Mammary epithelial cell (primary cell): ENCODE results near the gene PTPRU.

ENCODE experiments used
- EZH2 ChIP-seq: IDR thresholded peaks from 2 replicates; pipeline ENCODE4 v1.6.1; 2012; ENCODE audit warnings: low read length, inconsistent platforms, borderline replicate concordance
- TF ChIP-seq, protein P1 (sequence below), 2 donors: IDR thresholded peaks in 1 of 2; conservative IDR thresholded peaks in 1 of 2; 2 replicates each; pipeline ENCODE4 v1.5.1; 2011 to 2012; ENCODE audit warnings: inconsistent platforms in 2 of 2, low read length in 2 of 2, mild to moderate bottlenecking in 2 of 2, control low read depth in 1 of 2, low read depth in 1 of 2; ENCODE audit not compliant: insufficient read depth in 1 of 2; ENCODE audit errors: extremely low read depth in 1 of 2

DNA sequence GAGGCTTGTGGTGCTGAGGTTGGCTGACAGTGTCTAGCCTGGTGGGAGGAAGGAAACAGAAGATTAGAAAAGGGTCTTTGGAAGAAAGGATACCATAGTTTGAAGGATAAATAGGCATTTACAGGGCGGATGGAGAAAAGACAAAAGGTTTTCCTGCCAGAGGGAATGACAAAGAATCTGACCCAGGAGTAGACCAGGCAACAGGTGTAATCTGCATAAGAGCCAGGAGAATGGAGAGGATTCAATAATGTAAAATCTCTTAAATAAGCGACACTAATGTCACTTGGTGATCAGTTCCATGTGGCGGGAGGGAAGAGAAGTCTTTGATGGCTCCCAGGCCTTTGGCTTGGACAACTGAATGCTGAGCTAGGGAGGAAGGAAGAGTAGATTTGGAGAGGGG lies 15.0 kb upstream of the PTPRU start:
- TF ChIP-seq EZH2, result no peak
- TF ChIP-seq, protein P1, sequence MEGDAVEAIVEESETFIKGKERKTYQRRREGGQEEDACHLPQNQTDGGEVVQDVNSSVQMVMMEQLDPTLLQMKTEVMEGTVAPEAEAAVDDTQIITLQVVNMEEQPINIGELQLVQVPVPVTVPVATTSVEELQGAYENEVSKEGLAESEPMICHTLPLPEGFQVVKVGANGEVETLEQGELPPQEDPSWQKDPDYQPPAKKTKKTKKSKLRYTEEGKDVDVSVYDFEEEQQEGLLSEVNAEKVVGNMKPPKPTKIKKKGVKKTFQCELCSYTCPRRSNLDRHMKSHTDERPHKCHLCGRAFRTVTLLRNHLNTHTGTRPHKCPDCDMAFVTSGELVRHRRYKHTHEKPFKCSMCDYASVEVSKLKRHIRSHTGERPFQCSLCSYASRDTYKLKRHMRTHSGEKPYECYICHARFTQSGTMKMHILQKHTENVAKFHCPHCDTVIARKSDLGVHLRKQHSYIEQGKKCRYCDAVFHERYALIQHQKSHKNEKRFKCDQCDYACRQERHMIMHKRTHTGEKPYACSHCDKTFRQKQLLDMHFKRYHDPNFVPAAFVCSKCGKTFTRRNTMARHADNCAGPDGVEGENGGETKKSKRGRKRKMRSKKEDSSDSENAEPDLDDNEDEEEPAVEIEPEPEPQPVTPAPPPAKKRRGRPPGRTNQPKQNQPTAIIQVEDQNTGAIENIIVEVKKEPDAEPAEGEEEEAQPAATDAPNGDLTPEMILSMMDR (conservative IDR thresholded peaks at IDR 0.05 in 1 of 2, IDR thresholded peaks at IDR 0.05 in 1 of 2; ENCODE audit: extremely low read depth in 1 of 2, insufficient read depth in 1 of 2, low read depth in 1 of 2, low read length in 2 of 2), result no peak
